Fibroblast of the aortic adventitia (primary cell): ENCODE results near the gene SPAAR. TPM values are rescaled to one million over a fixed set of nuclear protein-coding genes. Genes with fewer than 3 reads are reported as not detected.
A peak's percentile ranks its signal among the peaks of the same experiment; 100 is the strongest.

Experiments
- DNase-seq: peaks from one replicate; pipeline ENCODE4 v3.0.0-alpha.2; 2010; ENCODE audit warnings: low read depth
- H3K4me3 ChIP-seq: 2 replicates; pipeline ENCODE4 v1.5.1; 2011; ENCODE audit warnings: low read depth, mild to moderate bottlenecking, control low read depth, low read length, moderate library complexity
- CTCF ChIP-seq: IDR thresholded peaks from 2 replicates; pipeline ENCODE4 v1.5.1; 2011; ENCODE audit warnings: mild to moderate bottlenecking, low read length, control low read depth, inconsistent platforms; ENCODE audit not compliant: insufficient read depth
- total RNA-seq: library from RNA; depleted of rRNA; stranded (reverse); fragments of >200 nt; gene quantifications from 2 replicates; pipeline ENCODE4 v1.2.3, GENCODE V29; 2012; ENCODE audit warnings: low replicate concordance

Gene SPAAR
- total RNA-seq, 1 donor: not detected

DNA sequence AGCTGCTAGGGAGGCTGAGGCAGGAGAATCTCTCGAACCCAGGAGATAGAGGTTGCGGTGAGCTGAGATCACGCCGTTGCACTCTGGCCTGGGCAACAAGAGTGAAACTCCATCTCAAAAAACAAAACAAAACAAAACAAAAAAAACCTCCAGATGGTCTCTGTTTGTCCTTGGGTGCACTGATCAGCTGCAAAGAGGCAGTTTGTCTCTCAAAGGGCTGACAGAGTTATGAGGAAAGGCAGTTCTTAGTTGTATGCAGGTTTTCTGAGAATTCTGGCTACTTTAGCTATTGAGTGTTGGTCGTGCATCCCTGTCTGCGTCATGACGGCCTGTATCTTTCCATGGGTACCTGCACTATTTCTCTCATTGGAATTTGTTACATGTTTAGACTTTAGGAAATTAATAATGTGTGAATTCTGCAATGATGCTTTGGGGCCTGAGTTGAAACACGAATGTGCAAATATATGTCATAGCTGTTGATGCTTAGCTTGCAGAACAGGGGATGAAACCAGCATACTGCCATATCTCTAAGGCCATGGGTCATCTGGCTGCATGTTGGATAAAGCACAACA, 30.5 kb downstream of the SPAAR start:
- TF ChIP-seq CTCF: no peak
- no peak overlapping the region for H3K4me3 ChIP-seq
- DNase-seq: no peak

GRCh38 chr9:35940458-35941407, 31.4 kb downstream of the SPAAR start:
- no peak for TF ChIP-seq CTCF
- H3K4me3 ChIP-seq: no peak overlapping the region
- DNase-seq: no peak

DNA sequence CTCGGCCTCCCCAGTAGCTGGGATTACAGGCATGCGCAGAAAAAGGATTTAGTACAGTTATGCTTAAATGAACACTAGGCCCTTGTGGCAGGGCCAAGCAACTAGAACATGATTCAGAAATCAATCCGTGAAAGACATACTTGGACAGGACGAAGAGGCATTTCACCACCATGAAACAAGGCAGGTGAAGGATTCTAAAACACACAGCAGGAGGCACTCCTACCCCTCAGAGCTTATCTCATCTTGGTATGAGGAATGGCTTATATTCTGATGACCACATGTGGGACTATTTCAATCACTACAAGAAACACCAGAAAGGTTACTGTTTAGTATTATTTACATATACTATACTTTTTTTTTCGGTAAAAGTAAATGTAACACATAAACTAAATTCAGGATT, 33.0 kb downstream of the SPAAR start:
- H3K4me3 ChIP-seq: no peak overlapping the region
- no peak for DNase-seq
- TF ChIP-seq CTCF: no peak

GRCh38 chr9:35944173-35944572, 34.9 kb downstream of the SPAAR start:
- no peak for DNase-seq
- TF ChIP-seq CTCF: no peak
- H3K4me3 ChIP-seq: no peak overlapping the region

- TF ChIP-seq CTCF: no peak
- no peak overlapping the region for H3K4me3 ChIP-seq
- no peak for DNase-seq
Measured at GRCh38 chr9:35944841-35945240, 35.6 kb downstream of the SPAAR start.

- DNase-seq: peak; percentile 87
- H3K4me3 ChIP-seq: no peak overlapping the region
- TF ChIP-seq CTCF: peak; percentile 86
Measured at GRCh38 chr9:35945341-35946018, 36.2 kb downstream of the SPAAR start.
